ENCODE measurements around the gene ASGR1.

ASGR1 gene

GRCh38 chr17:7124923-7125322 is 54.2 kb downstream of the ASGR1 start:
- no peaks in the 10 kb centered on the region for H3K9me3 Mint-ChIP-seq
- no peak overlapping the region for H3K27ac Mint-ChIP-seq

GRCh38 chr17:7123844-7124243 is 55.3 kb downstream of the ASGR1 start:
- Mint-ChIP-seq H3K27ac (no peak overlapping the region), H3K4me3 (no peak overlapping the region), H3K36me3 (ENCODE audit: insufficient read depth) (peaks cover 3% of the 10 kb centered on the region), H3K27me3 (peaks cover 39 to 62% of the 10 kb centered on the region in 2 donors), H3K4me1 (ENCODE audit: low read depth in 2 of 2) (peaks cover 0 to 3% of the 10 kb centered on the region in 2 donors), H3K9me3 (no peaks in the 10 kb centered on the region)
- DNase-seq (no peak), ATAC-seq (replicated peaks) (no peak)

More at GRCh38 chr17:7124923-7125322, 54.2 kb downstream of the ASGR1 start:
- DNase-seq (no peak), ATAC-seq (replicated peaks) (no peak)
- no peak overlapping the region for H3K4me3 Mint-ChIP-seq
- peaks cover 31 to 60% of the 10 kb centered on the region in 2 donors for H3K27me3 Mint-ChIP-seq
- peaks cover 3% of the 10 kb centered on the region for H3K36me3 Mint-ChIP-seq (ENCODE audit: insufficient read depth)
- peaks cover 0 to 3% of the 10 kb centered on the region in 2 donors for H3K4me1 Mint-ChIP-seq (ENCODE audit: low read depth in 2 of 2)

Measured in effector memory CD8-positive, alpha-beta T cell (primary cell).